ENCODE measurements around the gene GRIN1. TPM values are rescaled to one million over a fixed set of nuclear protein-coding genes. Genes with fewer than 3 reads are reported as not detected.

Gene GRIN1
- total RNA-seq, 2 donors from 2014 or later, result not detected

- ATAC-seq (ENCODE audit: insufficient number of reproducible peaks, low FRiP score, low read depth) (no peak), DNase-seq (ENCODE audit: low spot score) (no peak)
- Histone ChIP-seq H3K27me3 (replicated peaks; ENCODE audit: insufficient read depth) (no peaks in the 10 kb centered on the region), H3K36me3 (peaks cover 36% of the 10 kb centered on the region), H3K4me1 (ENCODE audit: control insufficient read depth in 1 of 2, low read depth in 2 of 2) (peaks cover 30 to 39% of the 10 kb centered on the region in 2 donors), H3K27ac (peak overlapping the region; percentile 93), H3K9me3 (no peaks in the 10 kb centered on the region), H3K4me3 (peak overlapping the region; percentile 84)
- TF ChIP-seq CTCF (IDR thresholded peaks at IDR 0.05), result no peak
Observed at GRCh38 chr9:137188086-137188489, 49.1 kb downstream of the GRIN1 start.

- Histone ChIP-seq H3K36me3 (peaks cover 30% of the 10 kb centered on the region), H3K27ac (peak within 1 kb of the TSS; percentile 93), H3K27me3 (replicated peaks; ENCODE audit: insufficient read depth) (no peaks in the 10 kb centered on the region), H3K9me3 (no peaks in the 10 kb centered on the region), H3K4me3 (peak within 1 kb of the TSS; percentile 84), H3K4me1 (ENCODE audit: control insufficient read depth in 1 of 2, low read depth in 2 of 2) (peaks cover 30 to 39% of the 10 kb centered on the region in 2 donors)
- peak; percentile 18 for TF ChIP-seq CTCF (IDR thresholded peaks at IDR 0.05)
- ATAC-seq (ENCODE audit: insufficient number of reproducible peaks, low FRiP score, low read depth) (peak; percentile 83), DNase-seq (ENCODE audit: low spot score) (peak; percentile 52)
Observed at GRCh38 chr9:137188490-137189296, 49.7 kb downstream of the GRIN1 start, which contains the start of the genes ANAPC2 and SSNA1. Gene ANAPC2, minus strand, starts transcription at chr9:137188560. Its CDS starts 28 bp downstream, at chr9:137188532. Gene SSNA1, plus strand, starts transcription at chr9:137188676. Its CDS starts 51 bp downstream, at chr9:137188727.

DNA sequence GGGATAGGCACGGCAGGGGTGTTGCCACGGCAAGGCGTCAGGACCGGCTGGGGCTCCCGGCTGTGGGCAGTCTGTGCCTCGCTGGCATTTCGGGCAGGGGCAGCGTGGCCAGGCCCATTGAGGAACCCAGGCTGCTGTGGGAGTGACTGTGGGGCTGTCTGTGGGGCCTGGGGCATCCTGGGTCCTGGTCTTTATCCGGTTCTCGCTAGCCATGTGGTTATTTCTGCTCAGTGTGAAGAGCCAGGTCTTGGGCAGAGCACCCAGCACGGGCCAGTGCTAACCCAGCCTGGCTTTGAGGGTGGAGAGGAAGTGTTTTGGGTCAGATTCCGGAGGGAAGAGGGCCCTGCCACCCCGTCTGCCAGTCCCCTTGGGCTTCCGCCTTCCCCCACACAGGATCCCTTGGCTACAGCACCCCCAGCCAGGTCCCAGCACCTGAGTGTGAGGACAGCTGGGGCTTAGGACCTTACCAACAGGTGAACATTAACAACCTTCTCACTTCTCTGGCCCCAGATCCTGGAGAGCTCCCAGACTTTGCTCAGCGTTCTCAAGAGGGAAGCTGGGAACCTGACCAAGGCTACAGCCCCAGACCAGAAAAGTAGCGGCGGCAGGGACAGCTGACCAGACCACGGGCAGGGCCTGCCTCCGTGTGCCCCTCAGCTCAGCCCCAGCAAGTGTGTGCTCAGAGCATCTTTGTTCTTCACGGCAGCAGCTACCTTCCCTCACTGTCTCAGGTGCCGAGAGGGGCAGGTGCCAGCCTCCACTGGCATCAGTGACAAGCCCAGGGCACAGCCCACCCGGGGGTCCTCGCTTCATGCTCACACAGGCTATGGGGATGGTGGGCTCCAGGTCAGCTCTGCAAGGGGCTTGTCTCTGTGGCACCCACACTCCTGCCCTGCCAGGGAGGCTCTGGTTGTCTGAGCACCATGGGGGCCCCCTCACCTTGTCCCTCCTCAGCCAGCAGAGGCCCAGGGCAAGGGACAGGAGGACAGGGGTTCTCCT lies 50.6 kb downstream of the GRIN1 start:
- Histone ChIP-seq H3K27me3 (replicated peaks; ENCODE audit: insufficient read depth) (no peaks in the 10 kb centered on the region), H3K27ac (peak overlapping the region; percentile 93), H3K9me3 (no peaks in the 10 kb centered on the region), H3K36me3 (peaks cover 21% of the 10 kb centered on the region), H3K4me1 (ENCODE audit: control insufficient read depth in 1 of 2, low read depth in 2 of 2) (peaks cover 30 to 39% of the 10 kb centered on the region in 2 donors), H3K4me3 (peak overlapping the region; percentile 84)
- TF ChIP-seq CTCF (IDR thresholded peaks at IDR 0.05), result no peak
- DNase-seq (ENCODE audit: low spot score) (no peak), ATAC-seq (ENCODE audit: insufficient number of reproducible peaks, low FRiP score, low read depth) (no peak)

DNA sequence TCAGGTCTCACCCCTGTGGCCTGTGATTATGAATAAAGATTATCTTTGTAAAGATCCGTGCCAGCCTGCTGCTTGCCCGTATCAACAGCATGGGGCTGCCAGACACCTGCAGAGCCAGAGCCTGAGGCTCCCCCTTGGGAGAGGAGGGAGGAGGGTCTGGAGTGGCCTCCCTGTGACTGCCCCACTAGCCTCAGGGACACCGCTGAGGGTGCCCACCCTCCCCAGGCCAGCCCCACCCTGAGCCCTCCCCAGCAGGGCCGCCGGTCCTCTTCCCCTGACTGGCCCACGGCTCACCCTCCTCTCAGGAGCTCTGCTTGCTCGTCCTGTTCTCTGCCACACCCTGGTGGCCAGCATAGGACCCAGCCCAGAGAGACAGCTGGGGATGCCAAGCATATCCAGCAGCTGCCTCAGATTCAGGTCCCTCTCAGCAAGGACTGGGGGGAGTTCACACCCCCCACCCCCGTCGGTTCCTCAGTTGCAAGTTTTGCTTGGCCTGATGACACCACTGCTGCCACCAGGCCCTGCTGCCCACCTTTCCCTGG lies 51.4 kb downstream of the GRIN1 start:
- DNase-seq (ENCODE audit: low spot score), result no peak
- peaks cover 19% of the 10 kb centered on the region for H3K36me3 ChIP-seq
- H3K4me3 ChIP-seq, result no peak overlapping the region
- ATAC-seq (ENCODE audit: insufficient number of reproducible peaks, low FRiP score, low read depth), result no peak
- no peaks in the 10 kb centered on the region for H3K9me3 ChIP-seq
- TF ChIP-seq CTCF (IDR thresholded peaks at IDR 0.05), result no peak
- H3K4me1 ChIP-seq (ENCODE audit: control insufficient read depth in 1 of 2, low read depth in 2 of 2), result peaks cover 30 to 39% of the 10 kb centered on the region in 2 donors
- peak overlapping the region in 1 of 2 donors; percentile 93 for H3K27ac ChIP-seq
- H3K27me3 ChIP-seq (replicated peaks; ENCODE audit: insufficient read depth), result no peaks in the 10 kb centered on the region
